Panc1 (cell line): ENCODE measurements around the gene MYRF.

Source experiments
- CTCF ChIP-seq: fragments of 450-650 bp; IDR thresholded peaks from 2 replicates; pipeline ENCODE4 v1.5.1; 2017; ENCODE audit warnings: mild to moderate bottlenecking
- POLR2AphosphoS5 ChIP-seq: IDR thresholded peaks from 2 replicates; pipeline ENCODE4 v1.6.1; 2012; ENCODE audit warnings: mild to moderate bottlenecking, low read depth, low read length, moderate library complexity
- REST ChIP-seq, 2 experiments: IDR thresholded peaks; 2 replicates each; pipeline ENCODE4 v1.6.1; 2011 to 2012; ENCODE audit warnings: low read depth in 2 of 2, control low read depth in 1 of 2, low read length in 1 of 2, mild to moderate bottlenecking in 1 of 2, moderate library complexity in 1 of 2; ENCODE audit not compliant: insufficient read depth in 1 of 2
- TCF7L2 ChIP-seq: IDR thresholded peaks from 2 replicates; pipeline ENCODE4 v1.6.1; 2011; ENCODE audit warnings: mild to moderate bottlenecking, low read depth, low read length, inconsistent platforms

GRCh38 chr11:61784506-61784805 lies 32.0 kb downstream of the MYRF start:
- TF ChIP-seq CTCF (no peak), POLR2AphosphoS5 (no peak), REST (IDR thresholded peaks at IDR 0.05; ENCODE audit: insufficient read depth in 1 of 2, low read depth in 2 of 2, low read length in 1 of 2) (no peak), TCF7L2 (no peak)
